ENCODE measurements around the gene YIPF2. TPM values are rescaled to one million over a fixed set of nuclear protein-coding genes. Genes with fewer than 3 reads are reported as not detected.

YIPF2 gene
- total RNA-seq, 4 donors from 2014 or later = 23.6 to 134 (median 58.4) TPM

- Histone ChIP-seq H3K9me3 (no peaks in the 10 kb centered on the region), H3K27me3 (no peaks in the 10 kb centered on the region), H3K4me1 (peaks cover 36 to 54% (median 47%) of the 10 kb centered on the region in 4 donors), H3K4me3 (no peak overlapping the region), H3K27ac (peak overlapping the region; percentile 80 to 86 (median 83)), H3K36me3 (no peaks in the 10 kb centered on the region)
- DNase-seq = no peak
- no peak for TF ChIP-seq POLR2AphosphoS5 (IDR thresholded peaks at IDR 0.05)
- TF ChIP-seq POLR2A (IDR thresholded peaks at IDR 0.05) = no peak
- no peak for TF ChIP-seq CTCF (IDR thresholded peaks at IDR 0.05)
- TF ChIP-seq EP300 (IDR thresholded peaks at IDR 0.05; ENCODE audit: low read depth) = no peak
- 67 to 68% methylated on average over 2 to 10 of the region's 10 CpGs for WGBS, 2 donors (ENCODE audit: low coverage in 1 of 2)
- intact Hi-C loops (cut with DNase I; ENCODE audit: low total_unique reads) (no loop called here), in situ Hi-C loops (cut with MboI; ENCODE audit: low pct_ligation_motif_present in 1 of 4, low pct_unique_long_range_greater_than_20kb in 1 of 4, low sequenced_read_pairs in 3 of 4) (no loop called here)
These were observed 29.8 kb downstream of the YIPF2 start for GRCh38 chr19:10898633-10899032.

- Histone ChIP-seq H3K27me3 (no peaks in the 10 kb centered on the region), H3K4me1 (peaks cover 41 to 67% (median 57%) of the 10 kb centered on the region in 4 donors), H3K27ac (peak overlapping the region; percentile 47 to 85 (median 59)), H3K9me3 (no peaks in the 10 kb centered on the region), H3K36me3 (no peaks in the 10 kb centered on the region), H3K4me3 (no peak overlapping the region)
- WGBS, 2 donors (ENCODE audit: low coverage in 1 of 2) = 20 to 60% methylated on average over 1 to 4 of the region's 7 CpGs
- intact Hi-C loops (cut with DNase I; ENCODE audit: low total_unique reads) = no loop called here
- DNase-seq = no peak
- TF ChIP-seq CTCF (IDR thresholded peaks at IDR 0.05) (no peak), EP300 (IDR thresholded peaks at IDR 0.05; ENCODE audit: low read depth) (no peak), POLR2AphosphoS5 (IDR thresholded peaks at IDR 0.05) (no peak), POLR2A (IDR thresholded peaks at IDR 0.05) (no peak)
- in situ Hi-C loops (cut with MboI; ENCODE audit: low pct_ligation_motif_present in 1 of 4, low pct_unique_long_range_greater_than_20kb in 1 of 4, low sequenced_read_pairs in 3 of 4) = no loop called here
These were observed 31.4 kb downstream of the YIPF2 start for GRCh38 chr19:10896851-10897526.

GRCh38 chr19:10895920-10896319 is 32.5 kb downstream of the YIPF2 start:
- intact Hi-C loops (cut with DNase I; ENCODE audit: low total_unique reads) (no loop called here), in situ Hi-C loops (cut with MboI; ENCODE audit: low pct_ligation_motif_present in 1 of 4, low pct_unique_long_range_greater_than_20kb in 1 of 4, low sequenced_read_pairs in 3 of 4) (no loop called here)
- Histone ChIP-seq H3K27ac (no peak overlapping the region), H3K4me3 (no peak overlapping the region), H3K36me3 (no peaks in the 10 kb centered on the region), H3K4me1 (peaks cover 51 to 68% (median 64%) of the 10 kb centered on the region in 4 donors), H3K9me3 (no peaks in the 10 kb centered on the region), H3K27me3 (no peaks in the 10 kb centered on the region)
- no peak for DNase-seq
- TF ChIP-seq POLR2A (IDR thresholded peaks at IDR 0.05) = no peak
- 84% methylated on average over 12 of the region's 12 CpGs; no CpG with 5 or more reads in 1 of the 2 donors for WGBS, 2 donors (ENCODE audit: low coverage in 1 of 2)

GRCh38 chr19:10895363-10895762 is 33.1 kb downstream of the YIPF2 start:
- no peaks in the 10 kb centered on the region for H3K36me3 ChIP-seq
- no peak for TF ChIP-seq CTCF (IDR thresholded peaks at IDR 0.05)
- no peak for TF ChIP-seq POLR2AphosphoS5 (IDR thresholded peaks at IDR 0.05)
- no peak for TF ChIP-seq EP300 (IDR thresholded peaks at IDR 0.05; ENCODE audit: low read depth)
- no peak for TF ChIP-seq POLR2A (IDR thresholded peaks at IDR 0.05)
- no peak overlapping the region for H3K27ac ChIP-seq
- in situ Hi-C loops (cut with MboI; ENCODE audit: low pct_ligation_motif_present in 1 of 4, low pct_unique_long_range_greater_than_20kb in 1 of 4, low sequenced_read_pairs in 3 of 4) (no loop called here), intact Hi-C loops (cut with DNase I; ENCODE audit: low total_unique reads) (no loop called here)
- H3K27me3 ChIP-seq = no peaks in the 10 kb centered on the region
- WGBS, 2 donors (ENCODE audit: low coverage in 1 of 2) = 95% methylated on average over 6 of the region's 6 CpGs; no CpG with 5 or more reads in 1 of the 2 donors
- H3K9me3 ChIP-seq = no peaks in the 10 kb centered on the region
- H3K4me1 ChIP-seq = peaks cover 52 to 65% (median 62%) of the 10 kb centered on the region in 4 donors
- H3K4me3 ChIP-seq = no peak overlapping the region
- no peak for DNase-seq

- no peak for DNase-seq
- TF ChIP-seq CTCF (IDR thresholded peaks at IDR 0.05) (no peak), POLR2A (IDR thresholded peaks at IDR 0.05) (no peak), POLR2AphosphoS5 (IDR thresholded peaks at IDR 0.05) (no peak), EP300 (IDR thresholded peaks at IDR 0.05; ENCODE audit: low read depth) (no peak)
- H3K27me3 ChIP-seq = no peaks in the 10 kb centered on the region
- intact Hi-C loops (cut with DNase I; ENCODE audit: low total_unique reads) = no loop called here
- H3K27ac ChIP-seq = no peak overlapping the region
- no peak overlapping the region for H3K4me3 ChIP-seq
- H3K36me3 ChIP-seq = no peaks in the 10 kb centered on the region
- peaks cover 47 to 60% (median 57%) of the 10 kb centered on the region in 4 donors for H3K4me1 ChIP-seq
- H3K9me3 ChIP-seq = no peaks in the 10 kb centered on the region
- in situ Hi-C loops (cut with MboI; ENCODE audit: low pct_ligation_motif_present in 1 of 4, low pct_unique_long_range_greater_than_20kb in 1 of 4, low sequenced_read_pairs in 3 of 4) = no loop called here
- 93 to 97% methylated on average over 5 to 7 of the region's 7 CpGs for WGBS, 2 donors (ENCODE audit: low coverage in 1 of 2)
These were observed 33.6 kb downstream of the YIPF2 start for GRCh38 chr19:10894911-10895213.

Measured in transverse colon (tissue), 4 donors.